ENCODE measurements around the gene SRSF4.

DNA sequence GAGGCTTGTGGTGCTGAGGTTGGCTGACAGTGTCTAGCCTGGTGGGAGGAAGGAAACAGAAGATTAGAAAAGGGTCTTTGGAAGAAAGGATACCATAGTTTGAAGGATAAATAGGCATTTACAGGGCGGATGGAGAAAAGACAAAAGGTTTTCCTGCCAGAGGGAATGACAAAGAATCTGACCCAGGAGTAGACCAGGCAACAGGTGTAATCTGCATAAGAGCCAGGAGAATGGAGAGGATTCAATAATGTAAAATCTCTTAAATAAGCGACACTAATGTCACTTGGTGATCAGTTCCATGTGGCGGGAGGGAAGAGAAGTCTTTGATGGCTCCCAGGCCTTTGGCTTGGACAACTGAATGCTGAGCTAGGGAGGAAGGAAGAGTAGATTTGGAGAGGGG is 39.6 kb upstream of the SRSF4 start:
- TF ChIP-seq, protein P1, sequence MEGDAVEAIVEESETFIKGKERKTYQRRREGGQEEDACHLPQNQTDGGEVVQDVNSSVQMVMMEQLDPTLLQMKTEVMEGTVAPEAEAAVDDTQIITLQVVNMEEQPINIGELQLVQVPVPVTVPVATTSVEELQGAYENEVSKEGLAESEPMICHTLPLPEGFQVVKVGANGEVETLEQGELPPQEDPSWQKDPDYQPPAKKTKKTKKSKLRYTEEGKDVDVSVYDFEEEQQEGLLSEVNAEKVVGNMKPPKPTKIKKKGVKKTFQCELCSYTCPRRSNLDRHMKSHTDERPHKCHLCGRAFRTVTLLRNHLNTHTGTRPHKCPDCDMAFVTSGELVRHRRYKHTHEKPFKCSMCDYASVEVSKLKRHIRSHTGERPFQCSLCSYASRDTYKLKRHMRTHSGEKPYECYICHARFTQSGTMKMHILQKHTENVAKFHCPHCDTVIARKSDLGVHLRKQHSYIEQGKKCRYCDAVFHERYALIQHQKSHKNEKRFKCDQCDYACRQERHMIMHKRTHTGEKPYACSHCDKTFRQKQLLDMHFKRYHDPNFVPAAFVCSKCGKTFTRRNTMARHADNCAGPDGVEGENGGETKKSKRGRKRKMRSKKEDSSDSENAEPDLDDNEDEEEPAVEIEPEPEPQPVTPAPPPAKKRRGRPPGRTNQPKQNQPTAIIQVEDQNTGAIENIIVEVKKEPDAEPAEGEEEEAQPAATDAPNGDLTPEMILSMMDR (IDR thresholded peaks at IDR 0.05) = no peak
- no peak for TF ChIP-seq POLR2A (IDR thresholded peaks at IDR 0.05)
